ENCODE data around the gene GTF2I.
"Not testable (repeated sequence)": the region's sequence is repeated elsewhere in the genome, so short reads cannot be mapped to it uniquely, and the experiment has no call there.

Gene GTF2I

DNA sequence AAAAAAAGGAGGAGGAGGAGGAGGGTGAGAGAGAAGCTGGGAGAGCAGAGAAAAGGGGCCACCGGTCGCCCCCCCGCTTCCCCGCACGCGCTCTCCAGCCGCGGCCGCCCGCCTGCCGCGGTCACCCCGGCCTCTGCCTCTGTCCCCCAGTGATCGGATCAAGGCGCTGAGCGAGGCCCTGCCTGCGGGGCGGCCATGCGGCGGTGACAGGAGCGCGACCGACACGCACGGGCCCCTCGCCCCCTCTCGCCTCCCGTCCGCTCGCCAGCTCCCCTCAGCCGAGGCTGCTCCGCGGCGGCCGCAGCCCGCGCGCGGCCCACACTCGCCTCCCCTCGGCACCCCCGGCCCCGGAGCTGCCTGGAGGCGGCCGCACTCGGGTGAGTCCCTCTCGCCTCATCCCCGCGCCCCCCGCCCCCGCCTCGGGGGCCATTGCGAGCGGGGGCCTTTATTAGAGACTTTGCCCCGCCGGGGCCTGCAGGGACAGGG, at the start of gene GTF2I:
GTF2I (plus strand) TSS at position 27 of the 486 bp plus-strand sequence. CDS start 31,411 bp downstream, outside the sequence.
- DNase-seq = no peak

DNA sequence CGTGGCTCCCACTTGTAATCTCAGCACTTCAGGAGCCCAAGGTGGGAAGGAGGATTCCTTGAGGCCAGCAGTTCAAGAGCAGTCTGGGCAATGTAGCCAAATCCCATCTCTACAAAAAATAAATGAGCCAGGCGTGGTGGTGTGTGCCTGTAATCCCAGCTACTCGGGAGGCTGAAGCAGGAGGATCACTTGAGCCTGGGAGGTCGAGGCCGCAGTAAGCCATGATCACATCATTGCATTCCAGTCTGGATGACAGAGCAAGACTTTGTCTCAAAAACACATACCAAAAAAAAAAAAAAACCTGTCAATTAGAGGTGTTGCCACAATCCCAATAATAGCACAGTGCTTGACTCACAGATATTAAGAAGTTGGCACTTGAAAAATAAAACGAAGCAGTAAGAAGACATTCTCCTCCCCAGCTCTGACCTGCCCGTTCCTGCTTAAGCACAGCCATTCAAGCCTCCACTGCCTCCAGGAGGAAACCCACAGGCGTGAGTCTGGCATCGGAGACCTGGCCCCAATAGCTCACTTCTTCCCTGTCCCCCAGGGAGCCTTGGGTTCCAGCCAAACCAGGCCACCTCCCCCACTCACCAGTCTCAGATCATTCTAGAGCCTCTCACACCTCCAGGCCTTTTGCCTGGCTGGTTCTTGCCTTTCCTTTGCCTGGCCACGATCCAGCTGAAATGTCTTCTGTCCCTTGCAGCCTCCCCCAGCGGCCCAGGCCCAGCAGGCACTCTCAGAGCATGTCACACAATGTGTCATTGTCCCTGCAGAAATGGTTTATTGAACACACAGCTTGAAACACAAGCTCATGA, 45.3 kb upstream of the GTF2I start:
- DNase-seq = no peak

DNA sequence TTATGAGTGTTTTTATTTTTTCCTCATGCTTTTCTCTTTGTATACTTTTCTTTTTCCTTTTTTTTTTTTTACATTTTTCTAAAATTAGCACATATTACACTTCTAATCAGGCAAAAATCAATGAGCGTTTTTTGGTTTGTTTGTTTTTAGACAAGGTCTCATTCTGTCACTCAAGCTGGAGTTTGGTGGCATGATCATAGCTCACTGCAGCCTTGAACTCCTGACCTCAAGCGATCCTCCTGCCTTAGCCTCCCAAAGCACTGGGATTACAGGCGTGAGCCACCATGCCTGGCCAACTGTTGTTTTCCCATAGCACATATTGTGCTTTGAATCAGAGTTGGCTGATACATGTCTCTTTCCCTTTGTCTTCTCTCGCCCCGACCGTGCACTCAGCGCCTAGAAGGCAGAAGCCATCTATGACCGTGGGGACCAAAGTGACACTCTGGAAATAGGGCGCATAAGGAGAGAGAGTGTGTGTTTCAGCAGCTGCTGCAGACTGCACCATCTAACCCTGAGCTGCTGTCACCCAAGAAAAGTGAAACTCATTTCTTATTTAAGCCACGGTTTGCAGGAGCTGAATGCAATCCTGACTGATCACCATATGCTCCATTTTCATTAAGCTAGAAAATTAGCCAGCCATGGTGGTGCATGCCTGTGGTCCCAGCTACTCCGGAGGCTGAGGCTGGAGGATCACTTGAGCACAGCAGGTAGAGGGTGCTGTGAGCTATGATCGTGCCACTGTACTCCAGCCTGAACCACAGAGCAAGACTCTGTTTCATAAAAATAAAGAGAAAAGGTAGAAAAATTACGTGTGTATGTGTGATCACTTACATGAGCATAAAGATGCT, 41.4 kb upstream of the GTF2I start:
- DNase-seq = no peak

DNA sequence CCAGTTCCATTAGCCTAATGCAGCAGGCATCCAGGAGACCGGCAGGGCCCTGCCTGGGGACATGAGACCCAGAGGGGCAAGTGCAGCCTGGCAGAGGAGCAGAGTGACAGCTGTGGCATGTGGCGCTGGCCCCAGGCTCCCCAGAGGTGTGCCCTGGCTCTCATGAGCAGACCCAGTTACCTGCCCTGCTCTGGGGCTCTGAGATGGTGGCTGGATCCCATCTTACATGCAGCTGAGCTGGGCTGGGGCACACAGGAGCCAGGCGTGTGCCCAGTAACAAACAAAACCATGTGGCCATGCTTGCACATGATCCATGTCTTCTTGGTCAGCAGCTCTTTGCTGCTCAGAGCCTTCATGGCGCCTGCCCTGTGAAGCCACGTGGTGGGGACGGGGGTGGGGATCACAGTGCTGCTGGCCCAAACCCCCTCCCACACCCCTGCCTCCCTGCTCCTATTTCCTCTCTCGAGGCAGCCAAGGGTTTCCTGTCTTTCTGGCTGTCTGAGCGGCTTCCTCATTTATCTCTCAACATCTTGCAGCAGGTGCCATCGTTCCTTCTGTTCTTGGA, 40.3 kb upstream of the GTF2I start:
- peak; percentile 8 for DNase-seq

DNA sequence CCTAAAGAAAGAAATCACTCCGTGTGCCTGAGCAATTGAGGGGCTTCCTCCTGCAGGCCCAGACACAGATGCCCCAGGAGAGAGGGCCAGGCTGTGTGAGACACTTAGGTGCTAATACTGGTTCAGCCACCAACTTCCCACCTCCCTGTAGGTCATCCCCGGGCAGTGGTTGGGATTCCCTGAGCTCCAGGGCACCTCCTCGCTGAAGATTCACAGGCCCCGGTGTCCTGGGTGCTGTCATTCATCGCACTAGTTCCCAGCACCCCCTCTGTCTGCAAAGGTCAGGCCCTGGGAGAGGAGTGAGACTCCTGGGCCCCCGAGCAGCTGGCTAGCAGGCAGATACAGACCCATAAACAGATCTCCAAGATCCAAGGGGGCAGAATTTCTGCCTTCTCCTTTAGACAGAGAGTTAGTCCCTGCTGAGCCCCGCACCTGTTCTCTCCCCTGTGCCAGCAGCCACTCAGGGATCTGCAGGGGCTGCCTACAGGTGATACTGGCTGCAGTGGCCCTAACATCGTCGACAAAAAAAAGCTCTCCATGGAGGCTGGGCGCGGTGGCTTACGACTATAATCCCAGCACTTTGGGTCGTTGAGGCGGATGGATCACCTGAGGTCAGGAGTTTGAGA, 38.2 kb upstream of the GTF2I start:
- DNase-seq = no peak

DNA sequence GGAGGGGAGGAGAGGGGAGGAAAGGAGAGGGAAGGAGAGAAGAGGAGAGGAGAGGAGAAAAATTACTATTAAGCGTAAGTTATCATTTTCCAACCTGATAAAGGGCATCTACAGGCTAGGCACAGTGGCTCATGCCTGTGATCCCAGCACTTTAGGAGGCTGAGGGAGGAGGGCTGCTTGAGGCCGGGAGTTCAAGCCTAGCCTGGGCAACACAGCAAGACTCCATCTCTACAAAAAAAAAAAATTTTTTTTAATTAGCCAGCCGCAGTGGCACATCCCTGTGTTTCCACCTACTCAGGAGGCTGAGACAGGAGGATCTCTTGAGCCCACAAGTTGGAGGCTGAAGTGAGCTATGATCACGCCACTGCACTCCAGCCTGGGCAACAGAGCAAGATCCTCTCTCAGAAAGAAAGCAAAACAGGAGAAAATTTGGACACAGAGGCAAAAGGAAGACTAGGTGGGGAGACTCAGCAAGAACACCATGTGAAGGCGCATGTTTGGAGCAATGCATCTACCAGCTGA, 35.2 kb upstream of the GTF2I start:
- no peak for DNase-seq

DNA sequence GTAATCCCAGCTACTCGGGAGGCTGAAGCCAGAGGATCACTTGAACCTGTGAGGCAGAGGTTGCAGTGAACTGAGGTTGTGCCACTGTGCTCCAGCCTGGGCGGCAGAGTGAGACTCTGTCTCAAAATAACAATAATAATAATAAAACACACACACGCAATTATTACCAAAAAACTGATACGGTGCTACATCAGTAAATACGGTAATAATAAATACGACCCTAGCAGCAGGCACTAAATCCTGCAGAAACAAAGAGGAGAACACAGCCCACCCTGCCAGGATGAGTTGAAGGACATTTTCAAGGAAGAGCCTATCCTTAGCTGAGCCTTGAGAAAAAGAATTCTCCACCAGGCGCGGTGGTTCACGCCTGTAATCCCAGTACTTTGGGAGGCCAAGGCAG, 34.4 kb upstream of the GTF2I start:
- no peak for DNase-seq

DNA sequence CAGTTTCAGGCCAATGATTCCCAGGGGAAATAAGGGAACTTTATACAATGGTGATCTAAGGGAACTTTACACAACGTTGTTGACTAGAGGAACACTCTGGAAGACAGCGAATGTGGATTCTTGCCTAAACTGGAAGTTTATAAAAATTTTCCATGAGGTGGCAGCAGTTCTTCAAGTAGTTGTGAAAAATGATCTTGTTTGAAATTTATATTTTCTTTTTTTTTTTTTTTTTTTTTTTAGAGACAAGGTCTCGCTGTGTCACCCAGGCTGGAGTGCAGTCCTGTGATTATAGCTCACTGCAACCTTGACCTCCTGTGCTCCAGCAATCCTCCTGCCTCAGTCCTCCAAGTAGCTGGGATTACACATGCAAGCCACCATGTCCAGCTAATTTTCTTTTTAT, 32.1 kb upstream of the GTF2I start:
- DNase-seq = no peak

DNA sequence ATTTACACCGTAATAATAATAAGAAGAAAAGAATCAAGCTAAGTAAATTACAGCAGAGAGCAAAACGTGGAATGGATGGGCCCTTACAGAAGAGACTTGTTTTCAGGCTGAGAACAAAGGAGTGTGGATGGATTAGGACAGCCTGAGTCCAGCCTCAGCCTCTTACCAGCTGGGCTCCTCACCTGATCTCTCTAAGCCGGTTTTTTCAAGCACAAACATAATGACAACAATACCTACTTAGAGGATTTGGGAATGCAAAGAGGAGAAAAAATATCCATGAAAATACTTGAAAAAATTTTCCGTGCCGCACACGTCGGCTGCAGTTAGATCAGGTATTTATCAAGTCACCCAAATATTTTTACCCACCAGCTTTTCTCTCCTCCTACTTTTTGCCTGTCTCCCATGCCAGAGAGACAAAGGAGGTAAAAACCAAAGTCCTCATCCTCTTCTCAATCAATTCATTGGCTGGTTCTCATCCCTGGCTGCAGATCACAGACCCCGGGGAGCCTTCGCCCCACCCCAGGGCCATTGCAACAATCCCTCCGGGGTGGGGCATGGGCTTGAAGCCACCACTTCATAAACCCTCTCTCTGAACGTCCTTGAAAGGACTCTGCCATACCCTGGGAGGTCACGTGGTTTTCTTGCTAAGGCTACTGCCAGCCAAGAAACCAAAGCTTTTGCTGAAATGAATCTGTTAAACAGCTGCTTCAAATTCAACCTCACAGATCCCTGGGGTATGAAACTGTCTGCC, 29.7 kb upstream of the GTF2I start:
- no peak for DNase-seq

DNA sequence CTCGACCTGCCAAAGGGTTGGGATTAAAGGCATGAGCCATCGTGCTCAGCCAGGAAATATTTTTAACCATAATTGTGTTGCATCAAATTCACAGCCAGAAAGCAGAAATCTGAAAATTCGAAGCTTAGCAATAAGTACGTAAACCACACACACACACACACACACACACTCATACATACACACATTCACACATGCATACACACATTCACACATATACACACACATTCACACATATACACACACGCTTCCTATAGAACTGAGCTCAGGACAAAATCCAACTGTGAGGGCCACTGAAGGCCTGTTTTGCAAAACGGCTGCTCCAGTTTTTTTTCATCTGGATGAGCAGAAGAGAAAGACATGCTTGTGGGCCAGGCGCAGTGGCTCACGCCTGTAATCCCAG, 25.0 kb upstream of the GTF2I start:
- no peak for DNase-seq

DNA sequence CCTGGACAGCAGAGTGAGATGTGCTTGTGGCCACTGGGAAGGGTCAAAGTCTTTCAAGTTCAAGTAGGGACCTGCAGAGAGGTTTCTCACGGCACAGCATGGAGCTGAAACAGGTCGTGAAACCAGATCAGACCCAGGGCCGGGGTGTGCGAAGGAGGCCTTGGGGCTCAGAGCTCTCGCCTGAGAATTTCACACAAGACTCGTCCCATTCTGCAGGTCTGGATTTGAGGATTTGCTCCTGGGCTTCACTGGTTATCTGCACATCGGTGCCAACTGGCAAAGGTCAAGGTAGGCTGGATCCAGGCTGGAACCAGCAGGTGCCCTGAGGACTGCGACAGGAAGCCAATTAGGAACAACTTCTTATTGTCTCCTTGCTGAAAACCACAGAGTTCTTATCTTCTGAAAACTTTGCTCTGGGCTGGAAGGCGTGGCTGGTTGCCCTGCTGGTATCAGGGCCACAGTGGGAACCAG, 24.0 kb upstream of the GTF2I start:
- no peak for DNase-seq

DNA sequence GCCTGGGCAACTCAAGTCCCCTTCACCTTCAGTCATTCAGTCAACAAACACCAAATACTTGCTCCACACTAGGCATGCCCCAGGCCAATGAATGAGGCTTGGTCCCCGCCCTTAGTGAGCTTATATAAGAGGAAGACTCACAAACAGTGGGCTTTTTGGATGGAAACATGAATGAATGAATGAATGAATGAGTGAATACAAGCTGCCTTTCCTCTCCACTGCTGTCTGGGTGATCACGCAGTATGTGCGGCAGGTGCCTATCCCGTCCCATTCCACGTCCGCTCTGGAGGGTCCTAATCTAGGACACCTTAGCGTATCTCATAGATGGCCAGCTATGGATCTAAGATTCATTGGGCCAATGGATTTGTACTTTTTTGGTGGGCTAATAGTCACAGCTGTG, 19.8 kb upstream of the GTF2I start:
- no peak for DNase-seq

DNA sequence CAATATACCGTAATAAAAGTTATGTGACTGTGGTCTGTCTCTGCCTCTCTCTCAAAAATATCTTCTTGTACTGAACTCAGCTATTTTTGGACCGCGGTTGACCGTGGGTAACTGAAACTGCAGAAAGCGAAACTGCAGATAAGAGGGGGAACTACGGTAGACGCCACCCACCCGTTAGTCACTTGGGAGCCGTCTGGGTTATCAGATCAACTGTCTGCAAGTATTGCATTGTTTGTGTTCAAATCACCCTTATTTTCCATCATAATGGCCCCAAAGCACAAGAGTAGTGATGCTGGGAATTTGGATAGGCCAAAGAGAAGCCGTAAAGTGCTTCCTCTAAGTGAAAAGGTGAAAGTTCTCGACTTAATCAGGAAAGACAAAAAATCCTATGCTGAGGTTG, 7.5 kb upstream of the GTF2I start:
- peak; percentile 88 for DNase-seq

DNA sequence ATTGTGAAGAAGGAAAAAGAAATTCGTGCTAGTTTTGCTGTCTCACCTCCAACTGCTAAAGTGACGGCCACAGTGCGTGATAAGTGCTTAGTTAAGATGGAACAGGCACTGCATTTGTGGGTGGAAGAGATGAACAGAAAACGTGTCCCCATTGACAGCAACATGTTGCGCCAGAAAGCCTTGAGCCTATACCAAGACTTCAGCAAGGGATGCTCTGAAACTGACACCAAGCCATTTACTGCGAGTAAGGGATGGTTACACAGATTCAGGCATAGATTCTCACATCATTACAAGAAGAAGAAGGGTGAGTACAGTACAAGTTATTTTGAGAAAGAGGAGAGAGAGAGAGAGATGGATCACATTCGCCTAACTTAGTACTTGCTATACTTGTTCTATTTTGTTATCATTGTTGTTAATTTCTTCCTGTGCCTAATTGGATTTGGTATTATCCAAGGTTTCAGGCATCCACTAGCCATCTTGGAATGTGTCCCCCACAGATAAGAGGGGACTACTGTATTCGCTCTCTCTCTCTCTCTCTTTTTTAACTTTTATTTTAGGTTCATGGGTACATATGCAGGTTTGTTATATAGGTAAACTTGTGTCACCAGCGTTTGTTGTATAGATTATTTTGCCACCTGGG, 6.9 kb upstream of the GTF2I start:
- DNase-seq = peak; percentile 39

DNA sequence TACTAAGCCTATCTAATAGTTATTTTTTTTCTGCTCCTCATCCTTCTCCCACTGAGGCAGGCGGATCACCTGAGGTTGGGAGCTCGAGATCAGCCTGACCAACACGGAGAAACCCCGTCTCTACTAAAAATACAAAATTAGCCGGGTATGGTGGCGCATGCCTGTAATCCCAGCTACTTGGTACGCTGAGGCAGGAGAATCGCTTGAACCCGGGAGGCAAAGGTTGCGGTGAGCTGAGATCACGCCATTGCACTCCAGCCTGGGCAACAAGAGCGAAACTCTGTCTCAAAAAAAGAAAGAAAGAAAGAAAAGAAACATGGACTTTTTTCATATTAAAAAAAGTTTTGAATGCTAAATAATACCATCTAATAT, 6.4 kb upstream of the GTF2I start:
- not testable (repeated sequence) for DNase-seq

DNA sequence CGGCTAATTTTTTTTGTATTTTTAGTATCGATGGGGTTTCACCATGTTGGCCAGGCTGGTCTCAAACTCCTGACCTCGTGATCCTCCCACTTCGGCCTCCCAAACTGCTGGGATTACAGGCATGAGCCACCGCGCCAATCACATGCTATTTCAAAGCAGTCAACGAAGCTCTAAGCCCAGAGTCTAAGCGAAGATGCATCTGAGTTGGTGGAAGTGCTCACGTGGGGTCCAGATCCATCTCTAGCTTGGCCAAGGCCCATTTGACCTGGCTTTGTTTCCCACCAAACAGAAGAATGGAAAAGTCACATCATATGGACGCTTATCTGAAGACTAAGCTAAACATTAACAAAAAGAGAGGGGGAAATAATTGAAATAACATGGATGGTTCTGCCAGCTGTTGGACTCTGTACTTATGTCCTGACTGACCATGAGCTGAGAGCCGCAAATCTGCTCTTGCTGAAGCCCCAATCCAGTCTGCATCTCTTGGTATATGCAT, 3.8 kb upstream of the GTF2I start:
- DNase-seq = no peak

DNA sequence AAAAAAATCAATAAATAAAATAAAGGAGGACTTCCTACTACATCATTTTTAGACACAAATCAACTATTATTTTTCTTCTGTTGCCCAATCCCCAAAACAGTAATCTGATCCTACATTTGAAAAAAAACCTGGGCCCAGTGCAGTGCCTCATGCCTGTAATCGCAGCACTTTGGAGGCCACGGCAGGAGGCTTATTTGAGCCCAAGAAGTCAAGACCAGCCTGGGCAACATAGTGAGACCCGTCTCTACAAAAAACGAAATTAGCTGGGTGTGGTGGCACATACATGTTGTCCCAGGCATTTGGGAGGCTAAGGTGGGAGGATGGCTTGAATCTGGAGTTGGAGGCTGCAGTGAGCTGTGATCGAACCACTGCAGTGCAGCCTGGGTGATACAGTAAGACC, 2.7 kb upstream of the GTF2I start:
- no peak for DNase-seq

DNA sequence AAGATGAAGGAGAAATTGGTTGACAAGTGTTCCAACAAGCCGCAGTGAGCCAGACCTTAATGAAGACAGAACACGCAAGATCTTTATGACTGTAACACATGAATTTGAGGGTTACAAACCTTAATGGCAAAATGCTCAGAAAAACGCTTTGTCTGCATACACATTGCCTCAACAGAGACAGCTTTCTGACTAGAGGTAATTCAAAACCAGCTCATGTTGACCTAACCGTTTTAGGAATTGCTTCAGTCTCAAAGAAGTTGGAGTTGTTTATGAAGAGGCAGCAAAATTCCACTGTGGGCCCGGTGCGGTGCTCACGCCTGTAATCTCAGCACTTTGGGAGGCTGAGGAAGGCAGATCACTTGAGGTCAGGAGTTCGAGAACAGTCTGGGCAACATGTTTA, 2.2 kb upstream of the GTF2I start:
- DNase-seq = no peak

DNA sequence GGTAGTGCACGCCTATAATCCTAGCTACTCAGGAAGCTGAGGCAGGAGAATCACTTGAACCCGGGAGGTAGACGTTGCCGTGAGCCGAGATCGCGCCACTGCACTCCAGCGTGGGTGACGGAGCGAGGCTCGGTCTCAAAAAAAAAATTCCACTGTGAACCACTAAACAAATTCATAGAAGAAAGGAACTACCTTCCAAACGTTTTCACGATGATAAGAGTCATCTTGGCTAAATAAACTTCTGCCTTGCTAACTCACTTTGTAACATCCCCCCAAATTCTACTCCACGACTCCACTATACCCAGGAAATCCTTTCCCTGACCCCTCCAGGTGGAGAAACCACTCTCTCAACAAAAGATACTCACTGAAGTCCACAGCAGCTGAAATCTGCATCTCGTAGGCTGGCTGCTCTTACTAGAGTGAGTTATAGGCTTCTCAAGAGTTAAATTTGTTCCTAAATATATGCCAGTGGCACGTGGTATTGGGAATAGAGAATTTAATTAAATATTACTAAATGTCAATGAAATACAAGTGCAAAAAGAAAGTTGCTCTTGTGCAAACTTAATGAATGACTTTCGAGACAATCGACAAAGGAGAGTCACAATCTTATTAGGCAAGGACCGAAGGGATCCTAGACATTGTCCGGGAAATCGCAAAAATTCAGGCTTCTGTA, 1.6 kb upstream of the GTF2I start:
- peak; percentile 17 for DNase-seq

DNA sequence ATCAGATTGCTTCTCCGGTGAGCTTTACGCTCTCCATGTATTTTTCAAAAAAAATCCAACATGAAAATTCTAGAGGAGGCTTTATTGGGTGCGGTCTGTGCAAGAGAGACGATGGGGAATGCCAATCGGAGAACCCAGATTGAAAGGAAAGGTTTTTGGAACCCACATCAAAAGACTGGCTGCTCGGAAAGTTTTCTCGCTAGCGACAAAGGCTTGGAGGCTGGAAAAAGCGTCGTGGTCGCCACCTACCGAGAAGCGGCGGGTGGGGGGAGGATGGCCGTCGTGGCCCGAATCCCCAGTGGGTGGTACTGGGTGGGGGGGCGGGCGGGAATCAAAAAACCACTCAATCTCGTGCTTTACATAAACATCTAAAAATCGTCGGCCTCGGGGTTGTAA, 1.1 kb upstream of the GTF2I start:
- DNase-seq = peak; percentile 63
